Breast epithelium (tissue), 3 donors: ENCODE results near the gene RAP2B.

ENCODE experiments used
- CTCF ChIP-seq, 3 donors: fragments of 450-650 bp; IDR thresholded peaks; one replicate each; pipeline ENCODE4 v1.5.1; 2016 to 2017; ENCODE audit warnings: antibody characterized with exemption in 3 of 3, mild to moderate bottlenecking in 3 of 3, moderate library complexity in 3 of 3
- POLR2AphosphoS5 ChIP-seq, 3 donors: sonication (generic); formaldehyde crosslinking; IDR thresholded peaks; one replicate each; pipeline ENCODE4 v1.6.1; 2017; ENCODE audit warnings: antibody characterized with exemption in 3 of 3

- TF ChIP-seq CTCF (IDR thresholded peaks at IDR 0.05) (no peak), POLR2AphosphoS5 (IDR thresholded peaks at IDR 0.05) (no peak)
Observed at GRCh38 chr3:153172796-153173757, 11.1 kb downstream of the RAP2B start.
